Gastroesophageal sphincter (tissue), 4 donors: Measurements from ENCODE around the gene RNF208. TPM values are rescaled to one million over a fixed set of nuclear protein-coding genes. Genes with fewer than 3 reads are reported as not detected.

Source experiments
- ATAC-seq: fragments of 150-250 bp; one replicate; pipeline ENCODE4 v1.9.1; 2016; ENCODE audit warnings: mild to moderate bottlenecking, moderate library complexity
- H3K27ac ChIP-seq, 4 donors: fragments of 200-600 bp; sonication (generic) in 3 of 4; 1 replicate in 3 of 4; 2 replicates in 1 of 4; pipeline ENCODE4 v1.5.1; 2016 to 2019
- H3K27me3 ChIP-seq: fragments of 200-600 bp; sonication (generic); one replicate; pipeline ENCODE4 v1.5.1; 2019
- H3K36me3 ChIP-seq, 2 donors: fragments of 200-600 bp; sonication (generic); one replicate each; pipeline ENCODE4 v1.5.1; 2019; ENCODE audit warnings: control low read depth in 1 of 2
- H3K4me1 ChIP-seq, 3 donors: fragments of 200-600 bp; sonication (generic); 1 replicate in 2 of 3; 2 replicates in 1 of 3; pipeline ENCODE4 v1.5.1; 2016 to 2019; ENCODE audit warnings: control low read depth in 2 of 3
- H3K4me3 ChIP-seq, 2 donors: fragments of 200-600 bp; sonication (generic); one replicate each; pipeline ENCODE4 v1.5.1; 2019; ENCODE audit warnings: mild to moderate bottlenecking in 1 of 2, moderate library complexity in 1 of 2
- H3K9me3 ChIP-seq, 3 donors: fragments of 200-600 bp; sonication (generic); one replicate each; pipeline ENCODE4 v1.5.1; 2017 to 2019; ENCODE audit warnings: control low read depth in 2 of 3
- EP300 ChIP-seq: sonication (generic); formaldehyde crosslinking; IDR thresholded peaks from one replicate; pipeline ENCODE4 v1.6.1; 2017; ENCODE audit warnings: antibody characterized with exemption, mild to moderate bottlenecking
- POLR2A ChIP-seq, 2 donors: fragments of 450-650 bp; IDR thresholded peaks; one replicate each; pipeline ENCODE4 v1.6.1; 2017; ENCODE audit warnings: antibody characterized with exemption in 2 of 2, mild to moderate bottlenecking in 2 of 2, moderate library complexity in 1 of 2
- POLR2AphosphoS5 ChIP-seq: sonication (generic); formaldehyde crosslinking; IDR thresholded peaks from one replicate; pipeline ENCODE4 v1.6.1; 2017; ENCODE audit warnings: antibody characterized with exemption
- WGBS, 2 donors: methylation state at CpG; one replicate each; pipeline ENCODE4 v1.1.5; 2018; ENCODE audit warnings: low coverage in 1 of 2; 5-methylcytosine and 5-hydroxymethylcytosine counted together
- total RNA-seq, 4 donors: library from RNA; depleted of rRNA; stranded (reverse); fragments of >200 nt; gene quantifications; one replicate each; pipeline ENCODE4 v1.1.0, GENCODE V29; 2016
- TF ChIP-seq, protein P1 (sequence below), 4 experiments: fragments of 200-600 bp in 2 of 4; fragments of 450-650 bp in 2 of 4; sonication (generic) in 1 of 4; IDR thresholded peaks; one replicate each; pipeline ENCODE4 v1.5.1; 2017 to 2019; ENCODE audit warnings: antibody characterized with exemption in 4 of 4, mild to moderate bottlenecking in 2 of 4, moderate library complexity in 2 of 4

Gene RNF208
- total RNA-seq, 4 donors from 2014 or later: 1.6 to 5.3 (median 3.1) TPM; not detected in 1

DNA sequence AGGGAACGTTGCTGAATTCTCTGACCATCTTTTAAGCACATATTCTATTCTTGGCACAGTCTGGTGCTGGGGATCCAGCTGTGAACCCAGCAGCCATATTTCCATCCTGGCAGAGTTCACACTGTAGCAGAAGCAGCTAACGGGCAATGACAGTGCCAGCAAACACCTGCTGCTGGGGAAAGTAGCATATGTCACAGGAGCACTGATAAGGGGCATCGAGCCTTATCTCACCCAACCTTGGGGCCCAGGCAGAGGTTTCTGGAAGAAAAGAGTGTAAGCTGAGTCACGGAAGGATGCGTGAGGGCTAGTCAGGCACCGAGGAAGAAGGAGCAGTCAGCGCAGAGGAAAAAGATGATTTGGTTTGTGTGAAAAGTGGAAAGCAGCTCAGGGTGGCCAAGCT is 15.4 kb downstream of the RNF208 start:
- no peak overlapping the region for H3K27ac ChIP-seq
- TF ChIP-seq, protein P1, sequence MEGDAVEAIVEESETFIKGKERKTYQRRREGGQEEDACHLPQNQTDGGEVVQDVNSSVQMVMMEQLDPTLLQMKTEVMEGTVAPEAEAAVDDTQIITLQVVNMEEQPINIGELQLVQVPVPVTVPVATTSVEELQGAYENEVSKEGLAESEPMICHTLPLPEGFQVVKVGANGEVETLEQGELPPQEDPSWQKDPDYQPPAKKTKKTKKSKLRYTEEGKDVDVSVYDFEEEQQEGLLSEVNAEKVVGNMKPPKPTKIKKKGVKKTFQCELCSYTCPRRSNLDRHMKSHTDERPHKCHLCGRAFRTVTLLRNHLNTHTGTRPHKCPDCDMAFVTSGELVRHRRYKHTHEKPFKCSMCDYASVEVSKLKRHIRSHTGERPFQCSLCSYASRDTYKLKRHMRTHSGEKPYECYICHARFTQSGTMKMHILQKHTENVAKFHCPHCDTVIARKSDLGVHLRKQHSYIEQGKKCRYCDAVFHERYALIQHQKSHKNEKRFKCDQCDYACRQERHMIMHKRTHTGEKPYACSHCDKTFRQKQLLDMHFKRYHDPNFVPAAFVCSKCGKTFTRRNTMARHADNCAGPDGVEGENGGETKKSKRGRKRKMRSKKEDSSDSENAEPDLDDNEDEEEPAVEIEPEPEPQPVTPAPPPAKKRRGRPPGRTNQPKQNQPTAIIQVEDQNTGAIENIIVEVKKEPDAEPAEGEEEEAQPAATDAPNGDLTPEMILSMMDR (IDR thresholded peaks at IDR 0.05): no peak
- no peak for TF ChIP-seq POLR2A (IDR thresholded peaks at IDR 0.05)
- no peak for TF ChIP-seq POLR2AphosphoS5
- peaks cover 0 to 27% of the 10 kb centered on the region in 2 donors for H3K36me3 ChIP-seq
- no peak for ATAC-seq
- H3K27me3 ChIP-seq: no peaks in the 10 kb centered on the region
- H3K4me3 ChIP-seq: peak overlapping the region in 1 of 2 donors; percentile 98
- H3K9me3 ChIP-seq: no peaks in the 10 kb centered on the region
- peaks cover 5 to 56% (median 30%) of the 10 kb centered on the region in 3 donors for H3K4me1 ChIP-seq
- WGBS, 2 donors: 62 to 78% methylated on average over 6 of the region's 7 CpGs

DNA sequence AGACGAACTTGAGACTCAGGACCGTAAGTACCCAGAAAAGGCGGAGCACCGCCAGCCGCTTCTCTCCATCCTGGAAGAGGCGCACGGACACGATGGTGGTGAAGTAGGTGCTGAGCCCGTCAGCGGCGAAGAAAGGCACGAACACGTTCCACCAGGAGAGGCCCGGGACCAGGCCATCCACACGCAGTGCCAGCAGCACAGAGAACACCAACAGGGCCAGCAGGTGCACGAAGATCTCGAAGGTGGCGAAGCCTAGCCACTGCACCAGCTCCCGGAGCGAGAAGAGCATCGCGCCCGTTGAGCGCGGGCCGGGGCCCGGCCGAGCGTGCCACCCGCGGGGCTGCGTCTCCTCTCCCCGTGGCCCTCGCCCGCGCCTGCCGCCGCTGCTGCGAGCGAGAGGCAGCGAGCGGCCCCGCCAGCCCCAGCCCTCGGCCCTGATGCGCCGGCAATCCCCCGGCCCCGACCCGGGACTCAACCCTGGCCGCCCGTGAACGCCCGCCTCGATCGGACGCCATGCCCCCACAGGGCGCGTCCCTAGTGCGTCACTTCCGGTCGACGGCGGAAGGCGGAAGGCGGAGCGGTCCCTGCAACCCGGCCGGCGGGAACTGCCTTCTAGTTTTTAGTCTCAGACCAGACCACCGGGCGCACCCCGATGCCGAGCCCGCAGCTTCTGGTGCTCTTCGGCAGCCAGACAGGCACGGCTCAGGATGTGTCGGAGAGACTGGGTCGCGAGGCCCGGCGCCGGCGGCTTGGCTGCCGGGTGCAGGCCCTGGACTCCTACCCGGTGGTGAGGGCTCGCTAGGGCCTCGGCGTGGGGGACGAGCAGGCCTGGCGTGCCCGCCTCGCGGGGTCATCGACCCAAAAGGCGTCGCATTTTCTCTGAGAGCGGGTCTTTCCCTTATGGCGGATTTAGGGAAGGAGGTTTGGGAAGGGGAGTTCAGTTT is 16.6 kb downstream of the RNF208 start, which contains the start of the genes NDOR1 and TMEM203:
TSS of gene NDOR1 (plus strand) at position 575 of the 944 bp plus-strand sequence. CDS start at position 653, 78 bp downstream.
TSS of gene TMEM203 (minus strand) at position 523 of the 944 bp plus-strand sequence. CDS start at position 289, 234 bp downstream.
- Histone ChIP-seq H3K27me3 (no peaks in the 10 kb centered on the region), H3K9me3 (no peaks in the 10 kb centered on the region), H3K36me3 (peaks cover 0 to 23% of the 10 kb centered on the region in 2 donors), H3K27ac (peak within 1 kb of the TSS; percentile 60 to 92 (median 88)), H3K4me1 (peaks cover 5 to 64% (median 35%) of the 10 kb centered on the region in 3 donors), H3K4me3 (peak within 1 kb of the TSS; percentile 69 to 98)
- peak; percentile 77 to 83 for TF ChIP-seq POLR2A (IDR thresholded peaks at IDR 0.05)
- no peak for TF ChIP-seq EP300
- peak; percentile 93 for TF ChIP-seq POLR2AphosphoS5
- TF ChIP-seq, protein P1 (IDR thresholded peaks at IDR 0.05): peak in 1 of 4 experiments; percentile 19
- peak; percentile 66 for ATAC-seq
- 0% methylated on average over 2 of the region's 98 CpGs; no CpG with 5 or more reads in 1 of the 2 donors for WGBS, 2 donors

DNA sequence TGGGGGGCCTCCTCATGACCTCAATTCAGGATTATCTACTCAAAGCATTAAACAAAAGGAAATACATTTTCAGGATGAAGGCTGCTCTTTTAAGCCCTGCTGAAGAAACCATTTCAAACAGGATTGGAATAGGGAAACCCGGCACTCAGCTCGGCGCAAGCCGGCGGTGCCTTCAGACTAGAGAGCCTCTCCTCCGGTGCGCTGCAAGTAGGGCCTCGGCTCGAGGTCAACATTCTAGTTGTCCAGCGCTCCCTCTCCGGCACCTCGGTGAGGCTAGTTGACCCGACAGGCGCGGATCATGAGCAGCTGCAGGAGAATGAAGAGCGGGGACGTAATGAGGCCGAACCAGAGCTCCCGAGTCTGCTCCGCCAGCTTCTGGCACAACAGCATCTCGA is 17.3 kb downstream of the RNF208 start:
- Histone ChIP-seq H3K4me1 (peaks cover 5 to 66% (median 36%) of the 10 kb centered on the region in 3 donors), H3K9me3 (no peaks in the 10 kb centered on the region), H3K27ac (peak overlapping the region; percentile 60 to 92 (median 88)), H3K36me3 (peaks cover 0 to 17% of the 10 kb centered on the region in 2 donors), H3K27me3 (no peaks in the 10 kb centered on the region), H3K4me3 (peak overlapping the region; percentile 69 to 98)
- 9 to 14% methylated on average over 6 to 16 of the region's 21 CpGs for WGBS, 2 donors
- ATAC-seq: no peak
- no peak for TF ChIP-seq POLR2A (IDR thresholded peaks at IDR 0.05)

DNA sequence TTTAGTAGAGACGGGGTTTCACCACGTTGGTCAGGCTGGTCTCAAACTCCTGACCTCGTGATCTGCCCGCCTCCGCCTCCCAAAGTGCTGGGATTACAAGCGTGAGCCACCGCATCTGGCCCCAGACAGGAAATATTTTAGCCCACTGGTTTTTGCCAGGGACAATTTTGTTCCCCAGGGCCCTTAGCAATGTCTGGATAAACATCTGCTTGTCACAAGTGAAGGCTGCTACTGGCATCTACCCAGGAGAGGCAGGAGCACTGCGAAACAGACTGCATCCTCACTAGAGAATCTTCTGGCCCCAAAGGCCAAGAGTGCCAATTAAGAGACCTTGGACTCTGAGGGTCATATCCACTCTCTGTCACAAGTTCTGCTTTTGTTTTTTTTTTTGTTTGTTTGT is 19.1 kb downstream of the RNF208 start:
- 79 to 80% methylated on average over 1 to 6 of the region's 8 CpGs for WGBS, 2 donors
- H3K27ac ChIP-seq: no peak overlapping the region
- no peak for TF ChIP-seq POLR2AphosphoS5
- no peak overlapping the region for H3K4me3 ChIP-seq
- H3K27me3 ChIP-seq: no peaks in the 10 kb centered on the region
- no peaks in the 10 kb centered on the region for H3K9me3 ChIP-seq
- ATAC-seq: no peak
- peaks cover 5 to 83% (median 52%) of the 10 kb centered on the region in 3 donors for H3K4me1 ChIP-seq
- peaks cover 0 to 6% of the 10 kb centered on the region in 2 donors for H3K36me3 ChIP-seq

DNA sequence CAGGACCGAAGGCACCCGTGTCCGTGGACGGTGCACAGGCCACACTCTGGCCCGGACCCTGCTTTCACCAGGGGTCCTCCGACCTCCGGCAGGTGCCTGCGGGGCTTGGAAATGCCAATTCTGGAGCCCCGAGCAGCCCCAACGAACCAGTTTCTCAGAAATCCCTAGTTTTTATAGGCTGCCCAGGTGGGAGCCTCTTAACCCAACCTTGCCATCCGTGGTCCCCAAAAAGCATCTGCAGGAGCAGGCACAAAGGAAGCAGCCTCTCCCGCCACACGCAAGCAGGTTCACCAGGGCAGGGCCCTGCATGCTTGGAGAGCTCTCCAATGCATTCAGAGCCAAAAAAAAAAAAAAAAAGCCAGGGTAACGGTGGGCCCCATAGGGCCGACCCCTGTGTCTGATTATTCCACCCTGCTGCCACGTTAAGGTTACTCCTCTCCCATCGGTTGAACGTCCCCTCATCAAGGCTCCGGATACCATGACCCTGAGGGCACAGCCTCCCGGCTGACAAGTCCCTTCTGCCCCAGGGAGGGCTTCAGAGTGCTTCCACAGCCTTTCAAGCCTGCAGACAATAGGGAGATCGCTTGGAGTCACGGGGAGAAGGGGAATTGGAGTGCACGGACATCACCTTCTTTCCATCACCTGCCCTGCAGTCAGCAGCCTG is 20.7 kb downstream of the RNF208 start:
- H3K9me3 ChIP-seq: no peaks in the 10 kb centered on the region
- WGBS, 2 donors: 17 to 67% methylated on average over 3 to 12 of the region's 23 CpGs
- no peak for TF ChIP-seq POLR2A (IDR thresholded peaks at IDR 0.05)
- TF ChIP-seq, protein P1 (IDR thresholded peaks at IDR 0.05): no peak
- TF ChIP-seq POLR2AphosphoS5: no peak
- no peak for TF ChIP-seq EP300
- H3K27ac ChIP-seq: peak overlapping the region; percentile 51 to 85 (median 84)
- H3K4me1 ChIP-seq: peaks cover 1 to 81% (median 46%) of the 10 kb centered on the region in 3 donors
- no peak for ATAC-seq
- no peaks in the 10 kb centered on the region for H3K36me3 ChIP-seq
- no peaks in the 10 kb centered on the region for H3K27me3 ChIP-seq
- H3K4me3 ChIP-seq: peak overlapping the region; percentile 38 to 68
